ENCODE results near the gene TGM3.

TGM3 gene

GRCh38 chr20:2335096-2335870 is 39.5 kb downstream of the TGM3 start:
- no peak for DNase-seq (ENCODE audit: low spot score)
- H3K4me3 ChIP-seq (ENCODE audit: severe bottlenecking) = no peak overlapping the region

DNA sequence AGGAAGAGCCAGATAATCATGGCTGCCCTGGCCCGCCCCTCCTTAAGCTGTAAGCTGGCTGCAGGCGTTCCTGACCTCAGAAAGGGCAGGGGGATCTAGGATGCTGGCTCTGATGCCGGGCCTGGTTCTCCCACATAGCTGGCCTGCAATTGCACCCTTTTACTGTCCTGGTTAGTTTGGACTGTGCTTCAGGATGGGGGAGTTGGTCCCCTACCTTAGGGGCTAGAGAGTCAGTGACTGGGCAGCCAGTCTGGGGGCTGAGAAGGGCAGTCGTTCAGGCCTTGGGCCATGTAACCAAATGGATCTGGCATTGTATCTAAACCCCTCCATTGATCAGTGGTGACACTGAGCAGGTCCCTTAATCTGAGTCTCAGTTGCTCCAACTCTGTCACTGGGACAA is 40.7 kb downstream of the TGM3 start:
- Histone ChIP-seq H3K27me3 (ENCODE audit: insufficient read depth, poor library complexity, severe bottlenecking) (peaks cover 17% of the 10 kb centered on the region), H3K36me3 (ENCODE audit: low read depth) (no peaks in the 10 kb centered on the region), H3K4me3 (ENCODE audit: severe bottlenecking) (no peak overlapping the region), H3K4me1 (ENCODE audit: insufficient read depth, poor library complexity, severe bottlenecking) (no peaks in the 10 kb centered on the region), H3K27ac (ENCODE audit: poor library complexity, severe bottlenecking) (no peak overlapping the region), H3K9me3 (ENCODE audit: severe bottlenecking) (no peaks in the 10 kb centered on the region)
- no peak for TF ChIP-seq CTCF (IDR thresholded peaks at IDR 0.05; ENCODE audit: poor library complexity, severe bottlenecking)
- ATAC-seq (ENCODE audit: low read depth) = no peak
- no peak for DNase-seq (ENCODE audit: low spot score)

More at GRCh38 chr20:2335096-2335870, 39.5 kb downstream of the TGM3 start:
- H3K27ac ChIP-seq (ENCODE audit: poor library complexity, severe bottlenecking) = no peak overlapping the region
- no peak for ATAC-seq (ENCODE audit: low read depth)
- no peaks in the 10 kb centered on the region for H3K36me3 ChIP-seq (ENCODE audit: low read depth)
- no peak for TF ChIP-seq CTCF (IDR thresholded peaks at IDR 0.05; ENCODE audit: poor library complexity, severe bottlenecking)
- H3K9me3 ChIP-seq (ENCODE audit: severe bottlenecking) = no peaks in the 10 kb centered on the region
- peaks cover 18% of the 10 kb centered on the region for H3K27me3 ChIP-seq (ENCODE audit: insufficient read depth, poor library complexity, severe bottlenecking)
- no peaks in the 10 kb centered on the region for H3K4me1 ChIP-seq (ENCODE audit: insufficient read depth, poor library complexity, severe bottlenecking)

GRCh38 chr20:2337142-2337541 is 41.3 kb downstream of the TGM3 start:
- ATAC-seq (ENCODE audit: low read depth) (no peak), DNase-seq (ENCODE audit: low spot score) (no peak)
- no peak for TF ChIP-seq CTCF (IDR thresholded peaks at IDR 0.05; ENCODE audit: poor library complexity, severe bottlenecking)
- no peaks in the 10 kb centered on the region for H3K36me3 ChIP-seq (ENCODE audit: low read depth)
- H3K27ac ChIP-seq (ENCODE audit: poor library complexity, severe bottlenecking) = no peak overlapping the region
- no peaks in the 10 kb centered on the region for H3K4me1 ChIP-seq (ENCODE audit: insufficient read depth, poor library complexity, severe bottlenecking)
- no peaks in the 10 kb centered on the region for H3K9me3 ChIP-seq (ENCODE audit: severe bottlenecking)
- peaks cover 15% of the 10 kb centered on the region for H3K27me3 ChIP-seq (ENCODE audit: insufficient read depth, poor library complexity, severe bottlenecking)
- no peak overlapping the region for H3K4me3 ChIP-seq (ENCODE audit: severe bottlenecking)

- ATAC-seq (ENCODE audit: low read depth) (no peak), DNase-seq (ENCODE audit: low spot score) (no peak)
- no peak overlapping the region for H3K27ac ChIP-seq (ENCODE audit: poor library complexity, severe bottlenecking)
These were observed 42.7 kb downstream of the TGM3 start for GRCh38 chr20:2338411-2339066.

More at GRCh38 chr20:2338411-2339066, 42.7 kb downstream of the TGM3 start:
- Histone ChIP-seq H3K4me3 (ENCODE audit: severe bottlenecking) (no peak overlapping the region), H3K4me1 (ENCODE audit: insufficient read depth, poor library complexity, severe bottlenecking) (no peaks in the 10 kb centered on the region), H3K9me3 (ENCODE audit: severe bottlenecking) (no peaks in the 10 kb centered on the region), H3K36me3 (ENCODE audit: low read depth) (no peaks in the 10 kb centered on the region), H3K27me3 (ENCODE audit: insufficient read depth, poor library complexity, severe bottlenecking) (peaks cover 12% of the 10 kb centered on the region)
- TF ChIP-seq CTCF (IDR thresholded peaks at IDR 0.05; ENCODE audit: poor library complexity, severe bottlenecking) = no peak
